ENCODE data around the gene STRBP.

- TF ChIP-seq MAX (IDR thresholded peaks at IDR 0.05; ENCODE audit: low read depth, low read length), result no peak
- TF ChIP-seq CTCF (IDR thresholded peaks at IDR 0.05; ENCODE audit: low read depth, low read length), result no peak
- TF ChIP-seq POLR2A (IDR thresholded peaks at IDR 0.05; ENCODE audit: extremely low read depth, insufficient read length), result no peak
These were observed 12.7 kb downstream of the STRBP start for GRCh38 chr9:123255718-123256117.
